Stimulated activated CD8-positive, alpha-beta memory T cell treated with anti-CD3 and anti-CD28 coated beads, Interleukin-12 subunit alpha, Interleukin-12 subunit beta, amount 100 ng/mL, for 24 hours (primary cell): ENCODE results near the gene MSI2.
A peak's percentile ranks its signal among the peaks of the same experiment; 100 is the strongest.
"Not testable (repeated sequence)": the region's sequence is repeated elsewhere in the genome, so short reads cannot be mapped to it uniquely, and the experiment has no call there.

Experiments
- DNase-seq: peaks from one replicate; pipeline ENCODE4 v3.0.0-alpha.2; 2020; ENCODE audit errors: extremely low read depth

Gene MSI2

GRCh38 chr17:57255776-57256681 lies at the start of gene MSI2:
MSI2 (plus strand) TSS chr17:57256523; CDS start chr17:57256743, 220 bp downstream.
- DNase-seq, result peak; percentile 83

GRCh38 chr17:57206928-57207327 lies 49.4 kb upstream of the MSI2 start:
- no peak for DNase-seq

GRCh38 chr17:57207396-57207795 lies 48.9 kb upstream of the MSI2 start:
- no peak for DNase-seq

- DNase-seq, result no peak
Observed at GRCh38 chr17:57210224-57210553, 46.1 kb upstream of the MSI2 start.

- no peak for DNase-seq
Observed at GRCh38 chr17:57210972-57211411, 45.3 kb upstream of the MSI2 start.

GRCh38 chr17:57211543-57211942 lies 44.8 kb upstream of the MSI2 start:
- no peak for DNase-seq

GRCh38 chr17:57213180-57213825 lies 43.0 kb upstream of the MSI2 start:
- DNase-seq, result no peak

- DNase-seq, result no peak
Observed at GRCh38 chr17:57215317-57215716, 41.0 kb upstream of the MSI2 start.

GRCh38 chr17:57221366-57222350 lies 34.7 kb upstream of the MSI2 start:
- no peak for DNase-seq

GRCh38 chr17:57222422-57222821 lies 33.9 kb upstream of the MSI2 start:
- DNase-seq, result not testable (repeated sequence)

- DNase-seq, result no peak
Observed at GRCh38 chr17:57225127-57225526, 31.2 kb upstream of the MSI2 start.

GRCh38 chr17:57226793-57227192 lies 29.5 kb upstream of the MSI2 start:
- DNase-seq, result no peak

GRCh38 chr17:57228911-57229310 lies 27.4 kb upstream of the MSI2 start:
- no peak for DNase-seq

- no peak for DNase-seq
Observed at GRCh38 chr17:57234061-57234738, 22.1 kb upstream of the MSI2 start.

- no peak for DNase-seq
Observed at GRCh38 chr17:57234739-57235092, 21.6 kb upstream of the MSI2 start.

- no peak for DNase-seq
Observed at GRCh38 chr17:57235124-57235523, 21.2 kb upstream of the MSI2 start.

GRCh38 chr17:57236686-57237299 lies 19.5 kb upstream of the MSI2 start:
- DNase-seq, result no peak

GRCh38 chr17:57240648-57241047 lies 15.7 kb upstream of the MSI2 start:
- no peak for DNase-seq

GRCh38 chr17:57242148-57242547 lies 14.2 kb upstream of the MSI2 start:
- no peak for DNase-seq

GRCh38 chr17:57243171-57243622 lies 13.1 kb upstream of the MSI2 start:
- peak; percentile 24 for DNase-seq

GRCh38 chr17:57245786-57246185 lies 10.5 kb upstream of the MSI2 start:
- DNase-seq, result no peak
